IPS-NIHi7 (cell line): ENCODE results near the gene TRAF1.
A peak's percentile ranks its signal among the peaks of the same experiment; 100 is the strongest.

Experiments used
- DNase-seq: peaks from one replicate; pipeline ENCODE4 v3.0.0; 2012; ENCODE audit warnings: mixed read lengths; ENCODE audit errors: extremely low spot score

Gene TRAF1

GRCh38 chr9:120924698-120925534 lies 1.7 kb downstream of the TRAF1 start:
- no peak for DNase-seq

- no peak for DNase-seq
These were observed 2.8 kb downstream of the TRAF1 start for GRCh38 chr9:120923620-120924328.

DNA sequence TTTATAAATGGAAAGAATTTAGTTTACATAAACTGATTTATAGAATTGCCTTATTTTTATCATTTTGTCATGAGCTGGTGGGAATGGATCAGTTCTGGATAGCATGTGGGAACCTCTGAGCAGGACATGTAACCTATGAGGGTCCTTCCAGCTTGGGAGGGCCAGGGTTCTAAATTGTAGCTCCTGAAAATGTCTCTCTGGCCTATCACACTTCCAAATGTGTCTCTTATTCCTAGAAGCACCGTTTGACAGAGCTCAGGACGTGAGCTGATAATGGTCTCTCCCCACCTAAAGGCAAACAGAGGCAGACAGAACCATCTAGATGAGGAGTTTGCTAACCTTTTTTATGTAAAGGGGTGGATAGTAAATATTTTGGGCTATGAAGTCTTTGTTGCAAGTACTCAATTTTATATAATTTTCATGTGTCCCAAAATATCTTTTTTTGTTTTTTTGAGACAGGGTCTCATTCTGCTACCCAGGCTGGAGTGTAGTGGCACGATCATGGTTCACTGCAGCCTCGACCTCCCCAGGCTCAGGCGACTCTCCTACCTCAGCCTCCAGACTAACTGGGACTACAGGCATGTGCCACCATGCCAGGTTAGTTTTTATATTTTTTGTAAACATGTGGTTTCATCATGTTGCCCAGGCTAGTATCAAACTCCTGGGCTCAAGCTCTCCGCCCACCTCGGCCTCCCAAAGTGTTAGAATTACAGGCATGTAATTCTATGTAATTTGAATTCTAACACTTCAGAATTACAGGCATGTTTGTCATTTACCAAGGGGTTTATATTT lies 4.0 kb downstream of the TRAF1 start:
- DNase-seq = no peak

DNA sequence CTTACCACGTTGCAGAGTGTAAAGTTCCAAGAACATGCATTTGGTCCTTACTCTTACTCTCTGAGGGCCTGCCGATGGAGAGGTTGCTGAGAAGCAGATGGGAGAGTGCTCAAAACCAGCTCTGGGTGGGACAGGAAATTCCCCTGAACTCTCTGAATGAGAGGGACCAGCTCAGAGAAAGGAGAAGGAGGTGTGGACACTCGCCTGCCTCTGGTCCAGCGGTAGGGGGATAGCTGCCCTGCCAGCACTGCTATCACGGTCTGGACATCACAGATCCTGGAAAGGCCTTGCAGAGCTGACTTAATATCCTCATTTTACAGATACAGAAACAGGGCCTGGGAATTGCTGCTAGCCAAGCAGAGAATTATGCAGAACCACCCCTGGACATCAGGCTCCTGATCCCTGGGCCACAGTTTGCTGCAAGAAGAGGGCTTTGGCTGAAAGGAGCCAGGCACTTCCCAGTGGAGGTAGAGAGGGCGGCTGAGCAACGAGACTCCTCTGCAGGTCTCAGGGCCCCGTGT lies 4.9 kb downstream of the TRAF1 start:
- no peak for DNase-seq

GRCh38 chr9:120920806-120921178 lies 5.8 kb downstream of the TRAF1 start:
- DNase-seq = no peak

DNA sequence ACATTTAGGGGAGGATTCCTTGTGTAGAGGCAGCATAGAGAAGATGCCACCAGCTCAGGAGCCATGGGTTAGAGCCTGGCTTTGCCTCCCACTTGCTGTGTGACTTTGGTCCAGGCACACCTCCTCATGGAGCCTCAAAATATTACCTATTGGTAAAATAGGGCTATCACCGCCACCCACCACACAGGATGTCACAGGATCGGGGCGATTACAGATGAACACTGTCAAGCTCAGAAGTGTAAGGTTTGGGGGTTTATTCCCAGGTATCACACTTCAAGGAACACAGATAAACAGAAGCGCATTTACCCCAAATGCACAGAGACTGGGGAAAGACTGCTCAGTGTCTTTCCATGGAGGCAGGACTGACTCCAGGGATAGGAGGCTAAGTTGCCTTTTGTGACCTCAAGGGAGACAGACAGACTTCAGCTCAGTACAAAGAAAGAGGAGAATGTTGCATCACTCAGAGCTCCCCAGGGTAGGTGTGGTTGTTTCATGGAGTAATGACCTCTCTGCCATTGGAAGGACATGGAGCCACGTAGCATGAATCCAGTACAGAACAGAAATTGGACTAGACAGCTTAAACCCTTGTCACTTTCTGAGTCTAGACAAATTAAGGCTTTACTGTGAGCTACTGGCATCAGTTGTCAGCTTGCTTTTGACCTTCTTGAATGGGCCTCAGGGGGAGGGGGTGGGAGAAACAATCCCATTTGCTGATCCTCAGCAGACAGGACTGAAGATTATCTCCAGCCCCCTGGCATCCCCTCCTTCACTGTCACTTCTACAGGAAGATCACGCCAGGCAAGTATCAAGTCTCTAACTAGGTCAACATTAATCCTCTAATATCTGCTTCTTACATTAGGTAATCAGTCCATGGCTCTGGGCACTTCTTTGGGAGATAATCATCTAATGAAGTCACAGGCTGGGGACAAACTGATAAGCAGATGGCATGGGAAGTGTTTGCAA lies 6.5 kb downstream of the TRAF1 start:
- DNase-seq = no peak

- no peak for DNase-seq
These were observed 7.4 kb downstream of the TRAF1 start for GRCh38 chr9:120918931-120919842.

DNA sequence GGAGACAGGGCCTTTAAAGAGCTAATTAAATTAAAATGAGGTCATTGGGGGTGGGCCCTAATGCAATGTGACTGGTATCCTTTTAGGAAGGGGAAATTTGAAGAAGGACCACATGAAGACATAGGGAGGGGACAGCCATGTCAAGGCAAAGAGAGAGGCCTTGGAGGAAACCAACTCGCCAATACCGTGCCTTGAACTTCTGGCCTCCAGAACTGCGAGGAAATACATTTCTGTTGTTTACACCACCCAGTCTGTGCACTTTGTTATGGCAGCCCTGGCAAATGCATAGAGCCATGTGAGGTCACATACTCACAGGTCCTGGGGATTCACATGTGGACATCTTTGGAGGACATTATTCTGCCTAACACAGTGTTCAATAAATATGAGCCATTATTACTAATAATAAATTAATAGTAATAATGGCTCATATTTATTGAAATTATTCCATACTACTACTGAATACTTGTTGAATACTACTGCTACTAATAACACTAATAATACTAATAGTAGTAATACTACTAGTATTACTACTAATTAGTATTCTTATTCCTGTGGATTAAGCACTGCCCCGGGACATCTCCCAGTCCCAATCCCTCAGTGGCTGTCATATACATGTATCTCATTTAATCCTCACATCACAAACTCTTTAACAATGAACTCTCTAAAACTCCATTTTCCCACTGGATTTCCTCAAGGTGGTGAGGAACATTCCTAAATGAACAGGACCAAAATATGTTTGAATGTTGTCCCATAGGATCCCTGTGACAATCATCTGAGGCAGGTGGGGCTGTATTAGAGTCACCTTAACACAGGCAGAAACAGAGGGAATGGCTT lies 8.4 kb downstream of the TRAF1 start:
- DNase-seq = no peak

GRCh38 chr9:120916991-120917880 lies 9.4 kb downstream of the TRAF1 start:
- no peak for DNase-seq

DNA sequence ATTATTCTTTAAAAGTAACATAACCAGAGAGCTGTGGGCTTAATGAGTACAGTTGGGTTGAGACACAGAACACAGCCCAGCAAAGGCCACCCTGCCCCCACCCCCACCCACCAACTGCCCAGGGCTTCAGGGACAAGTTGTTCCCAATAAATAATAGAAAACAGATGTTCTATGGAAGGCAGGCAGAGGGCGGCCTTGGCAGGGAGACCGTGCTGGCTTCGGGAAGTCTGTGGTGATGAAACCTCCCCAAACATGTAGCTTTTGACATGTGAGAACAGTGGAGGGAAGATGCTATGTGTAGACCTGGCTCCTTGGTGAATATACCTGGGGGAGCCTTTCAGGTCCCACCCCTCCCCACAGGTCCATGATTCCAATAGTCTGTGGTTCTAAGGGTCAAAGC lies 10.0 kb downstream of the TRAF1 start:
- DNase-seq = no peak

GRCh38 chr9:120915854-120916470 lies 10.6 kb downstream of the TRAF1 start:
- no peak for DNase-seq

GRCh38 chr9:120914953-120915352 lies 11.6 kb downstream of the TRAF1 start:
- no peak for DNase-seq

- DNase-seq = no peak
These were observed 12.2 kb downstream of the TRAF1 start for GRCh38 chr9:120914396-120914795.

DNA sequence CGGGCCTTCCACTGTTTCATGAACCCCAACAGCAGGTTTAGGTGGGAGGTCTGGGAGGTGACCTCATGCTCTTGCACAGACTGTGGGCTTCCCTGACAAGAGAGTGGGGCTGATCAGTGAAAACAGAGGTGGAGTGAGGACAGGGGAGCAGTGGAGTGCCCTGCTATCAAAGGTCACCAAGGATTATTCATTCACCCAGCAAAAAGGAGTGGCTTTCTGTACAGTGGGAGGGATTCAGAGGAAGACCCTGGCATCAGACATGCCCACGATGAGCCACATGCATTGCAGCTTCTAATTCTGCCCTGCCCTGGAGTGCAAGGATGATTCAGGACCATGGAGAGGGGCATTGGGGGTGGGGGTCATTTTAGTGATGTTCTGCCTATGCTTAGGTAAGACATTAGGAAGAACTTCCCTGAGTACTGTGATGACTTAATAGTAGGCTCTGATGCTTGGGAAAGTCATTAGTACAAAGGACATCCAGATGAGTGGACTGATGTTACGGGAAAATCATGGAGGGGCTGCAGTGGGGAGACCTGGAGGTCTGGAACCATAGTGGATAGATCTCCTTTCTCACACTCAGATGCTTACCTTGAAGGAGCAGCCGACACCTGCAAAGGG lies 12.8 kb downstream of the TRAF1 start:
- DNase-seq = peak; percentile 63

GRCh38 chr9:120912958-120913646 lies 13.5 kb downstream of the TRAF1 start:
- no peak for DNase-seq

DNA sequence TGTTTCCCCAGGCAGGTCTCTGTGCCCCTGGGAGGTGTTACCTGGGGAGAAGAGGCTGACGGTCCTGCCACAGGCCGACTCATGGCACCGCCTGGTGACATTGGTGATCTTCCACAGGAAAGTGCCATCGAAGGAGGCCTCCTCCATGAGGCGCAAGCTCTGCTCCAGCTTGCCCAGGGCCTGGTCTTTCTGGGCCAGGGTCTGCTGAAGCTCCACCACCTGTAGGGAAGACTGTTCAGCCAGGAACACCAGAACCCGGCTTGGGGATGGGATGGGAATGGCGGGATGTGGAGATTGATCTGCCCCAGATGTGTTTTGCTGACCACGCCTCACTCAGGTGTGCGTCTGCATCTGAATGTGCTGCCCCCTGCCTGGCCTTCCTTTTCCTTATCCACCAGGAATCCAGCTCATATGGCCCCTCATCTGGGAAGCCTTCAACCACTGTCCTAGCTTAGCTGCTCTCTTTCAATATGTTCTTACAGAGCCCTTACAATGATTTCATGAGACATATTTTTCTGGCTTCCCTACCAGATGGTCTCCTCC lies 15.2 kb downstream of the TRAF1 start:
- DNase-seq = peak; percentile 44
